ENCODE measurements around the gene IBA57.

IBA57 gene

GRCh38 chr1:228157729-228158126 lies 7.9 kb upstream of the IBA57 start:
- DNase-seq, result no peak

GRCh38 chr1:228158151-228159007 lies 7.2 kb upstream of the IBA57 start:
- DNase-seq, result no peak

- DNase-seq, result no peak
Measured at GRCh38 chr1:228159008-228159665, 6.5 kb upstream of the IBA57 start.

GRCh38 chr1:228160201-228160761 lies 5.3 kb upstream of the IBA57 start:
- DNase-seq, result no peak

- DNase-seq, result no peak
Measured at GRCh38 chr1:228161362-228161761, 4.2 kb upstream of the IBA57 start.

GRCh38 chr1:228161866-228162265 lies 3.7 kb upstream of the IBA57 start:
- no peak for DNase-seq

- no peak for DNase-seq
Measured at GRCh38 chr1:228162286-228163006, 3.2 kb upstream of the IBA57 start.

- DNase-seq, result no peak
Measured at GRCh38 chr1:228163007-228163753, 2.4 kb upstream of the IBA57 start.

GRCh38 chr1:228163776-228164519 lies 1.7 kb upstream of the IBA57 start:
- no peak for DNase-seq

GRCh38 chr1:228164561-228165371 lies 838 bp upstream of the IBA57 start:
- no peak for DNase-seq

GRCh38 chr1:228166170-228166936 lies 749 bp downstream of the IBA57 start:
- DNase-seq, result peak; percentile 33 to 45

GRCh38 chr1:228168563-228169270 lies 3.1 kb downstream of the IBA57 start:
- DNase-seq, result no peak

GRCh38 chr1:228169345-228169744 lies 3.7 kb downstream of the IBA57 start:
- no peak for DNase-seq

- no peak for DNase-seq
Measured at GRCh38 chr1:228170666-228171065, 5.1 kb downstream of the IBA57 start.

- DNase-seq, result no peak
Measured at GRCh38 chr1:228171221-228171891, 5.8 kb downstream of the IBA57 start.

- DNase-seq, result no peak
Measured at GRCh38 chr1:228172591-228173527, 7.3 kb downstream of the IBA57 start.

Data from SHP77 (cell line).